AG08396 (cell line): Measurements from ENCODE around the gene CLUH.

Experiments
- DNase-seq: peaks from one replicate; pipeline ENCODE4 v3.0.0; 2012; ENCODE audit warnings: low spot score, mixed read lengths

CLUH gene

DNA sequence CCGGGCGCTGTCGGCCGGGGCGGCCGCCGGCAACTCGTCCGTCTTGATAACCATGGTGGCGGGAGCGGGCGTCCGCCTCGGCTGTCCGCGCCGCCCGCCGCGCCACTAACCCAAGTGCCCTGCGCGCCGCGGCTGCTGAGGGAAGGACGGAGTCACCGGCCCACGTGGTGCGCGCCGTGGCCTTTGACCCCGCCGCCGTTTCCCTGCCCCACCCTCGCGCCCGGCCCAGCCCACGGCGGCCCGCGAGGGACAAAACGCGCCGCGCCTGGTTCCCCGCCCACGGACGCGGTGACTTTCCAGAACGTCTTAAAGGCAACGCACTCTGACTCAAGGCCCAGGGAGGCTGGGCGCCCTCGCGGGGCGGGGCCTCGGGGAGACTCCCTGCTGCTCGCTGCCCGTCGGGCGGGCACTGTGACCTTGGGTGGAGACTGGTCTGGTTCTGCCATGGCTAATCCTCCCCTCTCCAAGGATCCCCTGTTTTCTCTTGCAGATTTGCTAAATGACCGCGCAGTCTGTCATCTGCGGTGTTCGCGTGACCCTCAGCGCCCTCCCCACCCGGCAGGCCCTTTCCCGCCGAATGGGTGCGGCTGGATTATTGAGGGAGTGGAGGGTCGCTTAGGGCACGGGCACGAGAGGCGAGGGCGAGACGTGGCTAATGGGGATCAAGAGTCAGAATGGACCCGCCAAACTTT, at the start of gene CLUH:
TSS of gene CLUH (minus strand) at position 157 of the 692 bp plus-strand sequence. CDS start at position 54, 103 bp downstream.
- peak; percentile 99 for DNase-seq

- no peak for DNase-seq
These were observed 47.3 kb upstream of the CLUH start for GRCh38 chr17:2758870-2759269.

DNA sequence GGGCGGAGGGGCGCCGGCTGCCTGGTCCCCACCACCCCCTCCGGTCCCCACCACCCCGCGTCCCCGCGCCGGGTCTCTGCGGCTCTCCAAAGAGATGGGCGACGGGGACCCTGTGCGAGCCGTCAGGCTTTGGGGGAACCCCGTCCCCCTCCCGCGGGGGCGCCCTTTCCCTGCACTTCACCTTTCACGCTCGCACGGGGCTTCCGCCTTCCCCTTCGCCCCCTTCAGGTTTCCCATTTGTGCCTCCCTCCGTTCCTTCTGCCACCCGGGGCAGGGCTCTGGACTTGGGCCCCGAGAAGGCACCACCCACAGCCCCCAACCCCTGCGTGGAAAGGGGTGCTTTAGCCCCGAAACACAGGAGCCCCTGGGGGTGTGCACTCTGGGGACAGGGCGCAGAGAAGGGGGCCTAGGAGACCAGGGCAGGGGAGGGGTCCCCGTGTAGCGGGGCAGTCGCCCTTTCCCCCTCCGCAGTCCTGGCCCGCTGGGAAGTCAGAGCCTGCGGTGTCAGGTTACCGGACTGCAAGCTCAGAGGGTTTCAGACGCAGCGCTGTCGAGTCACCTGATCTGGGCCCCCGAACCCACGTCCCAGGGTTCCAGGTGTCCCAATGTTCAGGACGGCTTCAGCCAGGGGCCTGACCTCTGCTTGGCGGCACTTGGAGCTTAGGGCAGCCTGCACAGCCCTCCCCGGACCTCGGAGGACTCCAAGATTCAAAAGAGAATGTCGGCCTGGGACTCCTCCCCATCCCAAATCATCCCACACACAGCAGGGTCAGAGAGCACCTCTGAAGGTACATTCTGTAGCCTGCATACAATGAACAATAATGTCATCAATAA, 44.5 kb upstream of the CLUH start:
- no peak for DNase-seq

- DNase-seq: no peak
These were observed 39.9 kb upstream of the CLUH start for GRCh38 chr17:2751491-2751890.

DNA sequence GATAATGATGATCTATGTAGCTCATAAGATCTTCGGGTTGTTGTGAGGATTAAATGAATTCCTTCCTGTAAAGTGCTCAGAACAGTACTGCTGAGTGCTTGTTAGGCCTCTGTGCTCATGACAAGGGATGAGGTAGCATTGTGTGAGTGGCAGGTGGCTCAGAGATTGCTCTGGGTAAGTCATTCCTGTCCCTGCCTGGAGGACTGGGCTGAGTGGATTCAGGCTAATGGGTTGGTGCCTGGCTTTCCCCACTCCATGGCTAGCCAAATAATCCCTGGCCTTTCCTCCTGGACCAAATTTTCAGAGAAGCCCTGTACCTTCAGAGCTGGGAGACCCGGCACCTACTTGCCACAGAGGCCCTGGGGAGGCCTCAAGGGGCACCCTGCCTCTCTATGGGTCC, 39.2 kb upstream of the CLUH start:
- DNase-seq: no peak

- DNase-seq: peak; percentile 95
These were observed 38.2 kb upstream of the CLUH start for GRCh38 chr17:2749784-2750181.

GRCh38 chr17:2749058-2749783, 37.7 kb upstream of the CLUH start, which contains the start of gene CCDC92B:
CCDC92B (minus strand) TSS chr17:2749652; CDS start chr17:2735145, 14,507 bp downstream.
- DNase-seq: no peak

DNA sequence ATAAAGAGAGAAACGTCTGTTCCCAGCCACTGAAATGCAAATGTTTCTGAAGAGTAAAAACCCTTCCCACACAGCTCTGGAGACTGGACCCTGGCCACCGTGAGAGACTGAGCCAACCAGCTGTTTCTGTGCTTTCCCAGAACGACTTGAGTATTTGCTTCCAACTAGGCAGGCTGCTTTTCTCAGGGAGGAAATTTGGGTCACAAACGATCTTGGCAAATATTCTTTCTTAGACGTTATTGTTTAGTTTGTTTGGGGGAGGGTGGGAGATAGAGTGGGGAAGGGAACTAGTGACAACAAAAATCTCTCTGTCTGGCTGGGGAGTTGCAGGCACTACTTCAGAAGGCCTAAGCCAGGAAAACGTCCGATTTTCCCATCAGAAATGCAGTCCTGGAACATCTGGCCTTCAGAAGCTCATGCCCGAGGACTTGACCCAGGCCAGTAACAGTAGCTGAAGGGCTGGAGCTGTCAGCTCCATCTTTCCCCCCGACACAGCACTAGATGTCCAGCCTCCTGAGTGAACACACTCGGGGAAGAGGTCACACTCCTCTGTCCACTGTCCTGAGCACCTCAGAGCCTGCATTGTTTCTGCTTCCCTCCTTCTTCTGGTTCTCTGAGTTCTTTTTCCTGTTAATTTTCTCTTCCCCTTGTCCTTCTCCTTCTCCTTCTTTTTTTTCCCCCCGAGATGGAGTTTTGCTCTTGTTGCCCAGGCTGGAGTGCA, 33.9 kb upstream of the CLUH start:
- no peak for DNase-seq

GRCh38 chr17:2737693-2738092, 26.1 kb upstream of the CLUH start:
- no peak for DNase-seq

DNA sequence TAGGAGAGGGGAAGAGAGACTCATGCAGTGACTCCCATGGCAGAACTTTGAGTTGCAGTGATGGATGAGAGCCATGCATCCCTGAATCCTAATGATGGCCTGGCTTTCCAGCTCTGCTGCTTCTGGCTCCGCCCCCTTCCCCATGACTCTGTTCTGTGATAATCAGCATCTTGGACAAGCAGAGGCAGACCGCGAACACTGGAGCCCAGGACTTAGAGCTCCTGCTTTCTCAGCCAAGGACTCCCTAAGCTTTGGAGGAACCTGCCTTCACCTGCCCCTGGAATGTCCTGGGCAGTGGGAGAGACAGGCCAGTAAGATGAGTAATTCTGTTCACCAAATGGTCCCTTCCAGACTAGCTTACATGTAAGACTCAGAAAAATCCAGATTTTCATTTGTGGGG, 25.4 kb upstream of the CLUH start:
- no peak for DNase-seq

- DNase-seq: no peak
These were observed 24.3 kb upstream of the CLUH start for GRCh38 chr17:2735896-2736295.

GRCh38 chr17:2734939-2735338, 23.4 kb upstream of the CLUH start:
- DNase-seq: no peak

DNA sequence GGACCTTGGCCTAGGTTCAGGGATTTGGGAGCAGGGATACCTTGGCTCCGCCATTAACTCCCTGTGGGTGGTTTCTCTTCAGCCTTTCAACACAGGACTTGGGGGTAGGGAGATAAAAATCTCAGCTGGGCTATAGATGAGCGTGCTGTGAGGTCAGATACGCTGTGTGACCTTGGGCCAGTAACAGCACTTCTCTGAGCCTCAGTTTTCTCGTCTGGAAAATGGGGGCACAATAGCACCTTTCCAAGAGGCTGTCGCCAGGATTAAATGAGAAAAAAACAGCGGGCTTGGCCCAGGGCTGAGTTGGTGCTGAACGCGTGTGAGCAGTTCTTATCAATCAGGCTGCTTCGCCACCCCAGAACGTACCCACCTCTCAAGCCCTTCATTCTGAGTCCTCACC, 20.2 kb upstream of the CLUH start:
- DNase-seq: no peak

DNA sequence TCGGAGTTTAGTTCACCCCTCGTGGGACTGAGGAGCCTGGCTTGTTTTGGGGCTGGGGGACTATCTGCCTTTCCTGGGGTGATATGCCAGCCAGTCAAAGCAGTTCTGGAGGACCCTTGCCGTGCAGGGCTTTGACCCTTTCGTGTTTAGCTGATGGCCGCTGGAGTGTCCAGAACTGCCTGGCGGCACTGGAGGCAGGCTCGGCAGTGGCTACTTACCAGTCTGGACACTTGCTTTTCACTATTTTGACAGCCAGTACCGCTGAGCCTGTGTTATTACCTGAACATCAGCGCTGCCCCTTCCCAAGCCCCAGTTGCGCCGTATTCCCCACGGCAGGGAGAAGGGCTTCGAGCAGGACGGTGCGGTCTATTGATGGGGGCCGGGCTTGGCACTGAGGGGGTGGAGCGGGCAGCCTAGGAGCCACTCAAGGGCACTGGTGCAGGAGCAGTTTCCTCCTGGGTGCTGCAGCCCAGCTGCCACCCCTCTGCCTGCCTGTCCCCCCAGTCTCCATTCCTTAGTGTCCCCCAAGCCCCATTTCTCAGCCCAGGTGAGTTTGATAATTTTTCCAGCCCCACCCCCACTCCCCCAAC, 19.3 kb upstream of the CLUH start:
- DNase-seq: no peak

- DNase-seq: peak; percentile 76
These were observed 13.2 kb upstream of the CLUH start for GRCh38 chr17:2724784-2725164.

DNA sequence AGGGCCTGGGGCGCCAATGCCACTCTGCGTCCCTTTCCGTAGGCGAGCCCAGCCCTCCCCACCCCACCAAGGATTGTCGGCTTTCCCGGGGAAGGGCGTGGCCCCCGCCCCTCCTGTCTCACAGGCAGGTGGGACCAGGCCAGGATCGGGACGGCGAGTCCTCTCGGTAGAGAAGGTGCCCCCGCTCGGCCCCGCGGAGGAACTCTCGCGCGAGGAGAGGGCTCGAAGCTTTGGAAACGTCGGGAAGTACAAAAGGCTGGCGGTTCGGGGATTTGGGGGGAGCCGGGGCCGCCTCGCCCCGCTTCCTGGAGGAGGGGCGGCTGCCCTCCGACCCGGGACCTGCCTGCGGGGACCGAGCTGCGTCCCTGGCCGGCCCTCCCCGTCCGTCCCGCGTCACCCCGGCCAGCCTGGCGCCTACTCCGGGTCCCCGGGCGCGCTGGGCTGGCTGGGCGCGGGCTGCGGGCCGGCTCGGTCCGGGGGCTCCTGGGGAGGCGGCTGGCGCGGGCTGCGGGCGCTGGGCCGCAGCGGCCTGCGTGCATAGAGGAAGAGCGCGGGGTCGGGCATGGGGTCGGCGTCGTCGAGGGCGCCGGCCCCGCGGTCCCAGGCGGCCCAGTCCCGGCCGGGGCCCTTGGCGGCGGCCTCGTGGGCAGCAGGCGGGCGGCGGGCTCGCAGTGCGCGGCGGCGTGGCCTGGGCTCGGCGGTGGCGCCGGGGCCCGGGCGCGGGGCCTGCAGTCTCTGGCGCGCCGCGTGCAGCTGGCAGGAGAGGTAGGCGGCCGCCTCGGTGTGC, 12.6 kb upstream of the CLUH start:
- DNase-seq: no peak

GRCh38 chr17:2723505-2723996, 12.0 kb upstream of the CLUH start:
- no peak for DNase-seq

GRCh38 chr17:2722611-2723010, 11.0 kb upstream of the CLUH start:
- no peak for DNase-seq

DNA sequence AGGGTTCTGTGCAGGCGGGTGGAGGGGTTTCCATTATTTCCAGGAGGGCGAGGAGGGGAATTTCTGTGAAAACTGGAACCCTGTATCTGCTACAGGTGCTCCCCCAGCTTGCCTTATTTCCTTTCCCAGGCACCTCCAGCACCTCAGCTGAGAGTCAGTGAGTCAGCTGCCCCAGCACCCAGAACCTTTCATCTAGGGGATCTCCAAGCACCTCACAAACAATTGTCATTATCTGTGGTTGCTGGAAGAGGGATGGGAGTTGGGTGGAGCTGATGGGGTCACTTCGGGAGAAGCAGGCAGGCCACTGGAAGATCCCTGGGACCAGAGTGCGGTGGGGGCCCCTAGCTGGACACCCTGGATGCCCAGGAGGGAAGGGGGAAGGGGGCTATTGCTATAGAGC, 10.0 kb upstream of the CLUH start:
- no peak for DNase-seq

DNA sequence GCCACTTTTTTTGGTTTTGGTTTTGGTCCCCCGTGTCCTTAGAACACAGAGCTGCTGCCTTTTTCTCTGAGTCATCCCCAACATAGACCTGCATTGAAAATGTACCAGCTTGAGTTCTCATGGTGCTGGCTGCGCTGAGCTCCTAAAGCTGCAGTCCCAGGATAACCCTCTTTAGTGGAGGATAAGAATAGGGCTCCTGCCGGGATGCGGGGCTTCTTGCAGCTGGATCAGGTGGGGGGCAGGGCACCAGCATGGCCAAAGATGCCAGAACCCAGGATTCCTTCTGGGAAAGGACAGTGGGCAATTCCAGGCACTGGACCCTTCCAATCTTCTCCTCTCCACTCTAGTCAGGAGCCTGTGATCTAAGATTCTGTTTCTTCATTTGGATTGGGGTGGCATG, 8.3 kb upstream of the CLUH start:
- no peak for DNase-seq
